Neutrophil (primary cell): ENCODE measurements around the gene DAZAP1.

ENCODE experiments used
- H3K27ac ChIP-seq: fragments of 200-600 bp; sonication (generic); 2 replicates; pipeline ENCODE4 v1.5.1; 2016; ENCODE audit warnings: mild to moderate bottlenecking, moderate library complexity
- H3K27me3 ChIP-seq: fragments of 200-600 bp; sonication (generic); 2 replicates; pipeline ENCODE4 v1.6.0; 2016; ENCODE audit warnings: mild to moderate bottlenecking
- H3K36me3 ChIP-seq: fragments of 200-600 bp; sonication (generic); 2 replicates; pipeline ENCODE4 v1.5.1; 2017
- H3K4me1 ChIP-seq, 2 experiments: fragments of 200-600 bp in 1 of 2; sonication (generic) in 1 of 2; 1 replicate in 1 of 2; 2 replicates in 1 of 2; pipeline versions ENCODE4 v1.5.1 to v1.6.1; 2013 to 2016; ENCODE audit warnings: low read depth in 1 of 2, low read length in 1 of 2, mild to moderate bottlenecking in 1 of 2, moderate library complexity in 1 of 2; ENCODE audit not compliant: control insufficient read depth in 1 of 2, insufficient read depth in 1 of 2
- H3K4me3 ChIP-seq, 2 experiments: fragments of 200-600 bp in 1 of 2; sonication (generic) in 1 of 2; 1 replicate in 1 of 2; 2 replicates in 1 of 2; pipeline ENCODE4 v1.5.1; 2013 to 2016; ENCODE audit warnings: low read depth in 1 of 2, low read length in 1 of 2, mild to moderate bottlenecking in 1 of 2, moderate library complexity in 1 of 2
- H3K9me3 ChIP-seq: fragments of 200-600 bp; sonication (generic); 2 replicates; pipeline ENCODE4 v1.5.1; 2016
- CTCF ChIP-seq: fragments of 200-600 bp; sonication (generic); IDR thresholded peaks from 2 replicates; pipeline ENCODE4 v1.5.1; 2016; ENCODE audit warnings: antibody characterized with exemption

DAZAP1 gene

GRCh38 chr19:1366899-1367870, 40.2 kb upstream of the DAZAP1 start:
- Histone ChIP-seq H3K27ac (no peak overlapping the region), H3K4me3 (no peak overlapping the region), H3K36me3 (peaks cover 16% of the 10 kb centered on the region), H3K27me3 (peaks cover 10% of the 10 kb centered on the region), H3K9me3 (no peaks in the 10 kb centered on the region), H3K4me1 (peaks cover 27% of the 10 kb centered on the region in 2 experiments)
- TF ChIP-seq CTCF: no peak

DNA sequence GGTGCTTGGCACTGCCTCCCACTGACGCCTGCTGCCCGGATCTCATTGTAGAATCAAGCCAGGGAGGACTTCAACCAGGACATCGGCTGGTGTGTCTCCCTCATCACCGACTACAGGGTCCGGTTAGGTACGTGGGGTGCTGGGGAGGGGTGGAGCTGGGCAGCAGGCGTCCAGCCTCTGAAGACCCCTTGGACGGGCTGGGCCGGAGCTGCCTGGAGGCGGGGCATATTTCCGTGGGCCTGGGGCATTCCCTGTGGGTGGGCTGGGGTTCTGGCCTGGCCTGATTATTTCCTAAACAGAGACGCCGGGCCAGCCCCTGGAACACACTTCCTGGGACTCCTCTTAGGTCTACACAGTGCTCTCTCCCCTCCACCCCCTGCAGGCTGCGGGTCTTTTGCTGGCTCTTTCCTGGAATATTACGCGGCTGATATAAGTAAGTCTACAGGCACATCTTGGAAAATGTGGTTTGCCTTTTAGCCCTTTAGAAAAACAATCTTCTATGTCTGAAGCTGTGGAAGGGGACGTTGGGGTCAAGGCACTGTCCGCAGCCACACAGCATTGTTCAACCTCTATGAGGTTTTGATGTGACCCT, 38.1 kb upstream of the DAZAP1 start:
- TF ChIP-seq CTCF: no peak
- H3K9me3 ChIP-seq: no peaks in the 10 kb centered on the region
- no peak overlapping the region for H3K27ac ChIP-seq
- H3K27me3 ChIP-seq: peaks cover 10% of the 10 kb centered on the region
- H3K36me3 ChIP-seq: peaks cover 32% of the 10 kb centered on the region
- H3K4me3 ChIP-seq: no peak overlapping the region
- peaks cover 12% of the 10 kb centered on the region in 2 experiments for H3K4me1 ChIP-seq

GRCh38 chr19:1370579-1371361, 36.6 kb upstream of the DAZAP1 start:
- Histone ChIP-seq H3K27ac (no peak overlapping the region), H3K36me3 (peaks cover 32% of the 10 kb centered on the region), H3K27me3 (peaks cover 10% of the 10 kb centered on the region), H3K9me3 (no peaks in the 10 kb centered on the region), H3K4me1 (peaks cover 11 to 12% of the 10 kb centered on the region in 2 experiments), H3K4me3 (no peak overlapping the region)
- no peak for TF ChIP-seq CTCF

DNA sequence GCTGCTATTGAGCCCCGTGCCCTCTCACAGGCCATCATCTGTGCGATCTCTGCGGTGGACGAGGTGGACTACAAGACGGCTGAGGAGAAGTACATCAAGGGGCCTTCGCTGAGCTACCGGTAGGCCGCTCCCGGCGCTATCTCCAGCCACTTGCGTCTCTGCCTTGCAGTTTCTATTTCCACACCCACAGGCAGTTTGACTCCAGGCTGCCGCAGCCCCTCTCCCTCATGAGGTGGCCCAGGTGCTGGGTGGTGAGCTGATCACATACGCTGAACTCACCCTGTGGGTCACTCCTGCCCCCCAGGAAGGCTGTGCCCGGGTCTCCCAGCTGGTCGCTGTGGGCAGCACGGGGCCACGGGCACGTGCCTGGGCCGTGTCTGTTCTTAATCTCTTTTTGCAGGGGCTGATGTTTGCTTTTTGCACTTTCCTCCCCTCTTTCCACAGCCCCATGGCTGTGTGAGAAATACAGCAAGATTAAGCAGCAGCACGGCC, 34.3 kb upstream of the DAZAP1 start:
- Histone ChIP-seq H3K4me1 (peaks cover under 1% of the 10 kb centered on the region in 2 experiments), H3K36me3 (peaks cover 32% of the 10 kb centered on the region), H3K4me3 (no peak overlapping the region), H3K9me3 (no peaks in the 10 kb centered on the region), H3K27me3 (no peaks in the 10 kb centered on the region), H3K27ac (no peak overlapping the region)
- no peak for TF ChIP-seq CTCF

DNA sequence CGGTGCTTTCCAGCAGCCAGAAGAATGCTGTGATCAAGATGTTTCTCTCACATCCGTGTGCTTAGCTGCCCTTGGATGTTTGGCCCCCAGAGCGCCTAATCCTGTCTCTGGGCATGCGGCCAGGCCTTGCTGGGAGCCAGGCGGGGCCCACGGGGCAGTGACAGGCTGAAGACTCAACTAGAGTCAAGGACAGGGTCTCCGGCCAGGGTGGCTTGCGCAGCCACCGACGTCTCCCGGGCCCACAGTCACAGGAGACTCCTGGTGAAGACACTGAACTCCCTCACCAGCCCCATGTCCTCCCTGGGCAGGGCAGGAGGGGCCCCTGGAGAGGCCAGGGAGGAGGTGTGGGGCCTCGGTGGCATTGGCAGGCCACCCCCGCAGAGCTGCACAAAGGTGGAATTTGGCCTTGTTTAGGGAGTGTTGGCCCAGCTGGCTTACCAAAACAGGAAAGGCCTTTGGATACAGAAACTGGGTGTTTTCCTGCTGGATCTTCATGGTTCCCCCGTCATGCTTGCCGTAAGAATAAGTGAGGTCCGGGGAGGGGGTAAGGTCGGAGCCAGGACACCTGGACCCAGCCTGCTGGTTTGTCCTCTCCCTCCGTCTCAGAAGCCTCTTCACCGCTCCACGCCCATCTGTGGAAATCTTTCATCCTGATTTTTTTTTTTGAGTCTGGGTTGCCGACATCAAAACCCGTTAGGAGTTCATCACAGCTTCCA, 33.7 kb upstream of the DAZAP1 start:
- Histone ChIP-seq H3K9me3 (no peaks in the 10 kb centered on the region), H3K27me3 (no peaks in the 10 kb centered on the region), H3K27ac (no peak overlapping the region), H3K36me3 (peaks cover 32% of the 10 kb centered on the region), H3K4me1 (no peaks in the 10 kb centered on the region), H3K4me3 (no peak overlapping the region)
- TF ChIP-seq CTCF: no peak
